Measurements from ENCODE around the gene SHANK1. TPM values are rescaled to one million over a fixed set of nuclear protein-coding genes. Genes with fewer than 3 reads are reported as not detected.

The SHANK1 gene
- total and polyA plus RNA-seq, 2 of the 13 experiments (the other 11 are each of a cell fraction or from before 2014, with no cell fraction given): not detected

DNA sequence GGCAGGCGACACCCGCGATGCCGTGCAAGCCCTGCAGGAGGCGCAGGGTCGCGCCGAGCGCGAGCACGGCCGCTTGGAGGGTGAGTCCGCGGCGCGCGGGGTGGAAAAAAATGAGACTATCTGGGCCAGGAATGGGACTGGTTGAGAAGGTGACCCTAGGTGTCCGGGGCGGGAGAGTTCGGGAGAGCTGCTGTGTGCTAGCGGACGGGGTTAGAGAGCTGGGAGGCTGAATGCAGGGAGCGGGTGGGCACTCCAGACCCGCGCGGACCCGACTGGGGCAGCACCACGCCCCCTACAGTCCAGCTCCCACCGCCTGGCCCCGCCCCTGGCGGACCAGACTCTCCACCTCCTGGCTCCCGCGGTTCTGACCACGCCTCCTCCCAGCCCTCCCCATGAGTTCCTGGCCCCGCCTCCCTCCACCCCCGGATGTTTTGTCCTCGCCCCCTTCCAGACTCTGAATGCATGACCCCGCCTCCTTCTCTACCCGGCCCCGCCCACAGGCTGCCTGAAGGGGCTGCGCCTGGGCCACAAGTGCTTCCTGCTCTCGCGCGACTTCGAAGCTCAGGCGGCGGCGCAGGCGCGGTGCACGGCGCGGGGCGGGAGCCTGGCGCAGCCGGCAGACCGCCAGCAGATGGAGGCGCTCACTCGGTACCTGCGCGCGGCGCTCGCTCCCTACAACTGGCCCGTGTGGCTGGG is 5.1 kb upstream of the SHANK1 start (continued):
- TF ChIP-seq, protein P1, sequence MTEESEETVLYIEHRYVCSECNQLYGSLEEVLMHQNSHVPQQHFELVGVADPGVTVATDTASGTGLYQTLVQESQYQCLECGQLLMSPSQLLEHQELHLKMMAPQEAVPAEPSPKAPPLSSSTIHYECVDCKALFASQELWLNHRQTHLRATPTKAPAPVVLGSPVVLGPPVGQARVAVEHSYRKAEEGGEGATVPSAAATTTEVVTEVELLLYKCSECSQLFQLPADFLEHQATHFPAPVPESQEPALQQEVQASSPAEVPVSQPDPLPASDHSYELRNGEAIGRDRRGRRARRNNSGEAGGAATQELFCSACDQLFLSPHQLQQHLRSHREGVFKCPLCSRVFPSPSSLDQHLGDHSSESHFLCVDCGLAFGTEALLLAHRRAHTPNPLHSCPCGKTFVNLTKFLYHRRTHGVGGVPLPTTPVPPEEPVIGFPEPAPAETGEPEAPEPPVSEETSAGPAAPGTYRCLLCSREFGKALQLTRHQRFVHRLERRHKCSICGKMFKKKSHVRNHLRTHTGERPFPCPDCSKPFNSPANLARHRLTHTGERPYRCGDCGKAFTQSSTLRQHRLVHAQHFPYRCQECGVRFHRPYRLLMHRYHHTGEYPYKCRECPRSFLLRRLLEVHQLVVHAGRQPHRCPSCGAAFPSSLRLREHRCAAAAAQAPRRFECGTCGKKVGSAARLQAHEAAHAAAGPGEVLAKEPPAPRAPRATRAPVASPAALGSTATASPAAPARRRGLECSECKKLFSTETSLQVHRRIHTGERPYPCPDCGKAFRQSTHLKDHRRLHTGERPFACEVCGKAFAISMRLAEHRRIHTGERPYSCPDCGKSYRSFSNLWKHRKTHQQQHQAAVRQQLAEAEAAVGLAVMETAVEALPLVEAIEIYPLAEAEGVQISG (CRISPR knock-in tag; IDR thresholded peaks at IDR 0.05): 0 out of 2 replicates have a peak, but pooled peaks have one; percentile 18
- 0 out of 2 replicates have a peak, but pooled peaks have one; percentile 19 for TF ChIP-seq ARNT2 (CRISPR knock-in tag; IDR thresholded peaks at IDR 0.05; ENCODE audit: low read depth)
- TF ChIP-seq POLR2AphosphoS2 (IDR thresholded peaks at IDR 0.05; ENCODE audit: low read depth, low read length): no peak
- no peak for TF ChIP-seq JUND (CRISPR knock-in tag; IDR thresholded peaks at IDR 0.05)
- TF ChIP-seq, protein P2, sequence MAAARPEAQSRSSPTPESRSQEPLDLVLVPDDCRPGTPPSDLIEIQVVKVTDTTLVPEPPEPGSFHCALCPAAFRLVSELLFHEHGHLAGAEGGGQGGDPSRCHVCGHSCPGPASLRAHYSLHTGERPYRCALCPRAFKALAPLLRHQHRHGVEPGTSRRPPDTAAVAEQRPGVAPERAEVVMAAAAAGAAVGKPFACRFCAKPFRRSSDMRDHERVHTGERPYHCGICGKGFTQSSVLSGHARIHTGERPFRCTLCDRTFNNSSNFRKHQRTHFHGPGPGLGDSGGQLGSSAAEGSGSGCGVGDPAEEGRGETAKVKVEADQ (CRISPR knock-in tag; IDR thresholded peaks at IDR 0.05; ENCODE audit: borderline replicate concordance): no peak
- no peak for TF ChIP-seq ZNF720 (CRISPR knock-in tag; IDR thresholded peaks at IDR 0.05)
- TF ChIP-seq SP1 (IDR thresholded peaks at IDR 0.05): no peak
- peak; percentile 20; the same call in 1 of the 2 replicates for TF ChIP-seq SP1 (CRISPR knock-in tag; IDR thresholded peaks at IDR 0.05)
- peak; percentile 59; the same call in 1 of the 2 replicates for TF ChIP-seq GABPB1 (CRISPR knock-in tag; IDR thresholded peaks at IDR 0.05)
- no peak for TF ChIP-seq RNF2 (conservative IDR thresholded peaks at IDR 0.05; ENCODE audit: low read depth)
- TF ChIP-seq LCORL (IDR thresholded peaks at IDR 0.05): no peak
- TF ChIP-seq LCORL (CRISPR knock-in tag; IDR thresholded peaks at IDR 0.05): no peak
- TF ChIP-seq ZFP62 (CRISPR knock-in tag; IDR thresholded peaks at IDR 0.05): no peak
- no peak for TF ChIP-seq KLF13 (CRISPR knock-in tag; IDR thresholded peaks at IDR 0.05)
- no peak for TF ChIP-seq PHB2 (IDR thresholded peaks at IDR 0.05; ENCODE audit: partially characterized antibody)
- TF ChIP-seq, protein P3, sequence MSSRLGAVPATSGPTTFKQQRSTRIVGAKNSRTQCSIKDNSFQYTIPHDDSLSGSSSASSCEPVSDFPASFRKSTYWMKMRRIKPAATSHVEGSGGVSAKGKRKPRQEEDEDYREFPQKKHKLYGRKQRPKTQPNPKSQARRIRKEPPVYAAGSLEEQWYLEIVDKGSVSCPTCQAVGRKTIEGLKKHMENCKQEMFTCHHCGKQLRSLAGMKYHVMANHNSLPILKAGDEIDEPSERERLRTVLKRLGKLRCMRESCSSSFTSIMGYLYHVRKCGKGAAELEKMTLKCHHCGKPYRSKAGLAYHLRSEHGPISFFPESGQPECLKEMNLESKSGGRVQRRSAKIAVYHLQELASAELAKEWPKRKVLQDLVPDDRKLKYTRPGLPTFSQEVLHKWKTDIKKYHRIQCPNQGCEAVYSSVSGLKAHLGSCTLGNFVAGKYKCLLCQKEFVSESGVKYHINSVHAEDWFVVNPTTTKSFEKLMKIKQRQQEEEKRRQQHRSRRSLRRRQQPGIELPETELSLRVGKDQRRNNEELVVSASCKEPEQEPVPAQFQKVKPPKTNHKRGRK (CRISPR knock-in tag; IDR thresholded peaks at IDR 0.05): no peak
- TF ChIP-seq SKI (IDR thresholded peaks at IDR 0.05; ENCODE audit: partially characterized antibody): peak; percentile 39
- TF ChIP-seq ZNF414 (CRISPR knock-in tag; IDR thresholded peaks at IDR 0.05): no peak
- no peak for TF ChIP-seq ZNF780A (CRISPR knock-in tag; IDR thresholded peaks at IDR 0.05)
- no peak for TF ChIP-seq BORCS8-MEF2B (CRISPR knock-in tag; IDR thresholded peaks at IDR 0.05)
- 0 out of 2 replicates have a peak, but pooled peaks have one; percentile 36 for TF ChIP-seq ZBTB7B (CRISPR knock-in tag; IDR thresholded peaks at IDR 0.05)
- no peak for TF ChIP-seq NFE2L2 (IDR thresholded peaks at IDR 0.05; ENCODE audit: low read length)
- no peak for TF ChIP-seq ZNF446 (CRISPR knock-in tag; IDR thresholded peaks at IDR 0.05)
- 0 out of 2 replicates have a peak, but pooled peaks have one; percentile 19 for TF ChIP-seq SPEN (CRISPR knock-in tag; IDR thresholded peaks at IDR 0.05; ENCODE audit: low read depth)
- TF ChIP-seq, protein P4, sequence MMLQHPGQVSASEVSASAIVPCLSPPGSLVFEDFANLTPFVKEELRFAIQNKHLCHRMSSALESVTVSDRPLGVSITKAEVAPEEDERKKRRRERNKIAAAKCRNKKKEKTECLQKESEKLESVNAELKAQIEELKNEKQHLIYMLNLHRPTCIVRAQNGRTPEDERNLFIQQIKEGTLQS (CRISPR knock-in tag; IDR thresholded peaks at IDR 0.05): 0 out of 2 replicates have a peak, but pooled peaks have one; percentile 7
- no peak for TF ChIP-seq NFE2L1 (CRISPR knock-in tag; IDR thresholded peaks at IDR 0.05; ENCODE audit: borderline replicate concordance)

Data from HepG2 (cell line).